Measurements from ENCODE around the gene SLC35E2B. TPM values are rescaled to one million over a fixed set of nuclear protein-coding genes. Genes with fewer than 3 reads are reported as not detected.

The SLC35E2B gene
- total RNA-seq (2022; extraction: Qiagen RNA extraction) = 10.0 to 14.5 TPM (median 12.6 TPM) in 5 replicates

DNA sequence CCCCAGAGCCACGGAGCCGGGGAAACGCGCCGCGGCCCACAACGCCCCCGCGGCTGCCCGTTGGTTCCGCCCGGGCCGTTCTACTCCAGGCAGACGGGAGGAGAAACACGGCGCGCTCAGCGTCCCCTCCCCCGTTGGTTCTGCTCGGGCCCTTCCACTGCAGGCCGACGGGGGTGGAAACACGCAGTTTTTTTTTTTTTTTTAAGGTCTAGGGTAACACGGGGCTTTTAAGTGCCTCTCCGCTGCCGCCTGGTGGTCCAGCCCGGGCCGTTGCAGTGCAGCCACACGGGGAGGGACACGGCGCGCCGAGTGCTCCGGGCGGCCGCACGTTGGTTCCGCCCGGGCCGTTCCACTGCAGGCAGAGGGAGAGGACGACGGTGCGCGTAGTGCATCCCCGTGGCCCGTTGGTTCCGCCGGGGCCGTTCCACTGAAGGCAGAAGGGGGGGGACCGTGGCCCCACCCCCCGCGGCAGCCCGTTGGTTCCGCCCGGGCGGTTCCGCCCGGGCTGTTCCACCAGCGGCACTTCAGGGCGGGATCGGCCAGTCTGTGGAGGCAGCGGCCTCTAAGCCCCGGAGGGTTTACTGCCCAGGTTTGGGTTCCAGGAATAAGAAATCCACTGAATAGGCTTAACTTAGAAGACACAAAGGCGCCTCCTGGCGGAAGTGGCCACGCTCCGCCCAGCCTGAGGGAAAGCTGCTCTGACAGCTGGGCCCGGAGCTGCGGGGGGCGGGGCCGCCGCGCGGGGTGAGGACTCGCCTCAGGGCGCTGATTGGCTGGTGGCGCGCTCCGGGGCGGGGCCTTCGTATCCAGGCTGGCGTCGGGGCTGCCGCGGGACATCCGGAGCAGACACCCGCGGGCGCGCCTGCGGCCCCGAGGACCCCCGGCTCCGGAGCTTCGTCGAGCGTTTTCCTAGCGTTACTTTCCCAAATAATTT, at the start of gene SLC35E2B:
Gene SLC35E2B (minus strand): TSS at position 82 of the 934 bp plus-strand sequence. CDS start 16,096 bp downstream, outside the sequence.

GRCh38 chr1:1724035-1724864, 31.7 kb upstream of the SLC35E2B start, which contains the start of gene CDK11A:
Gene CDK11A (minus strand): TSS chr1:1724357. CDS start chr1:1722818, 1,539 bp downstream.

DNA sequence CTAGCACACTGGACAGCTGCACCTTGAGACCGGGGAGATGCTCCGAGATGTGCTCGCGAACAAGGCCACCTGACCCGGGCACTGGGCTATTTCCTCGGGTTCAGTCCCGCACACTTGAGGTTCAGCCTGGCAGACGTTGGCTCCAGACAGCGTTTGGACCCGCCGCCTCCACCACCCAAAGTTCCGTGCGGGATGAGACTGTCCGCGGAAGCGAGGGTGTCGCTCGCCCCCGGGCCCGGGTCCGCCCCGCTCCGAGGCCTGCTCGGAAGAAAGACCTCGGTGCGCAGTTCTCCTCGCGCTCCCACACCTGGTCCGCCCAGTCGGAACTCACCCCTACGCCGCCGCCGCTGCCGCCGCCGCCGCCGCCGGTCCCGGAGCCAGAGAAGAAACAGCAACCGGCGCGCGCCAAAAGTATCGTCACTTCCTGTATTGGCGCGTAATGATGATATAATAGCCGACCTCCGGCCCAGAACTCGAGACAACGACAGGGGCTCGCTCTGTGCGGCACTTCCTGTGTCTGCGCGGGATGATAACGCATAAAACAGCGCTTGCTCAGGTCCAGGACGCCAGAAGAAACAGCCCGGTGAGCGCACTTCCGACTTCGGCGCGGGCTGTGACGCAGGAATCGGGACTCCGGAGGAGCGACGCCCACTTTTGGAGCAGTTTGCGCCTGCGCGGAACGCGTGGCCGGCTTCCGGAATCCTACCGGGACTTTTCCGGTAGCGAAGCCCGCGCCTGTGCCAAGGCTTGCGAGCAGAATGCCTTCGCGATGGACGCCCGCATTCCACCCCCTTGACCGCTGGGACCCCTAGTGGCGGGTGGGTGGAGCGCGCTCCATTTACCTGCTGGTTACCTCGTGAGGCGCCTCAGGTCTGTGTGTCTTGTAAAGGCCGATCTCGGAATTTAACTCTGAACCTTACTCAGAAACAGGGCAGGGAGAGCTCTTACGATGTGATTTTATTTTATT, 33.7 kb downstream of the SLC35E2B start, which contains the start of gene CDK11B:
Gene CDK11B (minus strand): TSS at position 422 of the 967 bp plus-strand sequence. CDS start 1,519 bp downstream, outside the sequence.

GRCh38 chr1:1631782-1632420, 60.7 kb downstream of the SLC35E2B start, which contains the start of gene MMP23B:
Gene MMP23B (plus strand): TSS chr1:1632173. CDS start chr1:1632219, 46 bp downstream.

GRCh38 chr1:1615256-1616044, 77.1 kb downstream of the SLC35E2B start, which contains the start of gene MIB2:
Gene MIB2 (plus strand): TSS chr1:1615500. CDS start chr1:1623453, 7,953 bp downstream.

Other genes with a start within 250 kb of the SLC35E2B start
- gene ATAD3C, start 243.1 kb downstream of the SLC35E2B start, total RNA-seq (2022; extraction: Qiagen RNA extraction) = not detected in 5 replicates
- gene ATAD3B, start 221.0 kb downstream of the SLC35E2B start, total RNA-seq (2022; extraction: Qiagen RNA extraction) = 1.2 to 3.5 TPM (median 3.1 TPM) in 5 replicates
- 28.8 to 40.6 TPM (median 38.0 TPM) in 5 replicates for gene ATAD3A, start 180.6 kb downstream of the SLC35E2B start, total RNA-seq (2022; extraction: Qiagen RNA extraction)
- gene TMEM240, start 152.2 kb downstream of the SLC35E2B start, total RNA-seq (2022; extraction: Qiagen RNA extraction) = 0.37 to 0.80 TPM (median 0.47 TPM) in 5 replicates
- 96.0 to 109 TPM (median 104 TPM) in 5 replicates for gene SSU72, start 117.9 kb downstream of the SLC35E2B start, total RNA-seq (2022; extraction: Qiagen RNA extraction)
- gene FNDC10, start 92.7 kb downstream of the SLC35E2B start, total RNA-seq (2022; extraction: Qiagen RNA extraction) = 5.8 to 9.6 TPM (median 9.2 TPM) in 5 replicates
- gene MIB2, start 77.3 kb downstream of the SLC35E2B start, total RNA-seq (2022; extraction: Qiagen RNA extraction) = 10.5 to 23.6 TPM (median 21.4 TPM) in 5 replicates
- gene MMP23B, start 60.6 kb downstream of the SLC35E2B start, total RNA-seq (2022; extraction: Qiagen RNA extraction) = 0.30 to 0.73 TPM (median 0.60 TPM) in 5 replicates
- gene CDK11B, start 33.8 kb downstream of the SLC35E2B start, total RNA-seq (2022; extraction: Qiagen RNA extraction) = 24.4 to 27.5 TPM (median 27.0 TPM) in 5 replicates
- gene CDK11A, start 31.6 kb upstream of the SLC35E2B start, total RNA-seq (2022; extraction: Qiagen RNA extraction) = 19.0 to 25.8 TPM (median 24.6 TPM) in 5 replicates
- gene NADK, start 85.7 kb upstream of the SLC35E2B start, total RNA-seq (2022; extraction: Qiagen RNA extraction) = 28.6 to 40.1 TPM (median 39.5 TPM) in 5 replicates
- gene GNB1, start 198.3 kb upstream of the SLC35E2B start, total RNA-seq (2022; extraction: Qiagen RNA extraction) = 161 to 208 TPM (median 194 TPM) in 5 replicates
- gene CALML6, start 222.5 kb upstream of the SLC35E2B start, total RNA-seq (2022; extraction: Qiagen RNA extraction) = 0.15 to 0.39 TPM (median 0.24 TPM) in 5 replicates
- 0.44 to 1.3 TPM (median 0.72 TPM) in 5 replicates for gene TMEM52, start 226.5 kb upstream of the SLC35E2B start, total RNA-seq (2022; extraction: Qiagen RNA extraction)